ENCODE data around the gene COL8A2.

The COL8A2 gene

DNA sequence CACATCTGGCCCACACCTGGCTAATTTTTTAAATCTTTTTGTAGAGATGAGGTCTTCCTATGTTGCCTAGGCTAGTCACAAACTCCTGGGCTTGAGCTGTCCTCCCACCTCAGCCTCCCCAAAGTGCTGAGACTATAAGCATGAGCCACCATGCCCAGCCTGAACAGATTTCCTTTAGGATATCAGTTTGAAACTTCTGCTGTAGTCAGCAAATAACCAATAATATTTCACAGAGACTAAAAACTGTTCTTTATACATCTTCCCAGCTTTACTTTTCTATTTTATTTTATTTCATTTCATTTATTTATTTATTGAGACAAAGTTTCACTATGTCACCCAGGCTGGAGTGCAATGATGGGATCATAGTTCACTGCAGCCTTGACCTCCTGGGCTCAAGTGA lies 71.0 kb downstream of the COL8A2 start:
- no peak overlapping the region for H3K27ac ChIP-seq (ENCODE audit: low read depth, low read length, poor library complexity, severe bottlenecking)
- TF ChIP-seq, protein P1, sequence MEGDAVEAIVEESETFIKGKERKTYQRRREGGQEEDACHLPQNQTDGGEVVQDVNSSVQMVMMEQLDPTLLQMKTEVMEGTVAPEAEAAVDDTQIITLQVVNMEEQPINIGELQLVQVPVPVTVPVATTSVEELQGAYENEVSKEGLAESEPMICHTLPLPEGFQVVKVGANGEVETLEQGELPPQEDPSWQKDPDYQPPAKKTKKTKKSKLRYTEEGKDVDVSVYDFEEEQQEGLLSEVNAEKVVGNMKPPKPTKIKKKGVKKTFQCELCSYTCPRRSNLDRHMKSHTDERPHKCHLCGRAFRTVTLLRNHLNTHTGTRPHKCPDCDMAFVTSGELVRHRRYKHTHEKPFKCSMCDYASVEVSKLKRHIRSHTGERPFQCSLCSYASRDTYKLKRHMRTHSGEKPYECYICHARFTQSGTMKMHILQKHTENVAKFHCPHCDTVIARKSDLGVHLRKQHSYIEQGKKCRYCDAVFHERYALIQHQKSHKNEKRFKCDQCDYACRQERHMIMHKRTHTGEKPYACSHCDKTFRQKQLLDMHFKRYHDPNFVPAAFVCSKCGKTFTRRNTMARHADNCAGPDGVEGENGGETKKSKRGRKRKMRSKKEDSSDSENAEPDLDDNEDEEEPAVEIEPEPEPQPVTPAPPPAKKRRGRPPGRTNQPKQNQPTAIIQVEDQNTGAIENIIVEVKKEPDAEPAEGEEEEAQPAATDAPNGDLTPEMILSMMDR (IDR thresholded peaks at IDR 0.05; ENCODE audit: low read length): no peak
- no peak for TF ChIP-seq EZH2 (IDR thresholded peaks at IDR 0.05; ENCODE audit: borderline replicate concordance, low read length)
- H3K9me3 ChIP-seq (ENCODE audit: low read length): no peaks in the 10 kb centered on the region
- H3K4me1 ChIP-seq (ENCODE audit: insufficient read depth, low read length, severe bottlenecking): no peaks in the 10 kb centered on the region
- H2AFZ ChIP-seq (ENCODE audit: low read length): no peak overlapping the region
- H3K4me3 ChIP-seq (ENCODE audit: low read depth, low read length, poor library complexity, severe bottlenecking): no peak overlapping the region
- H3K79me2 ChIP-seq (ENCODE audit: insufficient read depth, low read length): no peaks in the 10 kb centered on the region
- H4K20me1 ChIP-seq (ENCODE audit: insufficient read depth, low read length): no peaks in the 10 kb centered on the region
- no peaks in the 10 kb centered on the region for H3F3A ChIP-seq (ENCODE audit: insufficient read depth, low read length)
- H3K27me3 ChIP-seq (ENCODE audit: insufficient read depth, low read length): no peaks in the 10 kb centered on the region
- no peaks in the 10 kb centered on the region for H3K9me2 ChIP-seq (ENCODE audit: low read depth, low read length)
- no peak overlapping the region for H3K9ac ChIP-seq (ENCODE audit: low read length)
- peaks cover 20% of the 10 kb centered on the region for H3K36me3 ChIP-seq (ENCODE audit: insufficient read depth, low read length)
- H3K4me2 ChIP-seq (ENCODE audit: low read length): no peak overlapping the region

GRCh38 chr1:36051821-36052220 lies 73.2 kb downstream of the COL8A2 start:
- no peaks in the 10 kb centered on the region for H3K79me2 ChIP-seq (ENCODE audit: insufficient read depth, low read length)
- peaks cover 2% of the 10 kb centered on the region; the same call in 1 of the 2 replicates for H3K9me3 ChIP-seq (ENCODE audit: low read length)
- H3K4me2 ChIP-seq (ENCODE audit: low read length): no peak overlapping the region
- H3K9me2 ChIP-seq (ENCODE audit: low read depth, low read length): no peaks in the 10 kb centered on the region
- no peak overlapping the region for H3K9ac ChIP-seq (ENCODE audit: low read length)
- no peaks in the 10 kb centered on the region for H4K20me1 ChIP-seq (ENCODE audit: insufficient read depth, low read length)
- H3K4me3 ChIP-seq (ENCODE audit: low read depth, low read length, poor library complexity, severe bottlenecking): no peak overlapping the region
- no peak overlapping the region for H3K27ac ChIP-seq (ENCODE audit: low read depth, low read length, poor library complexity, severe bottlenecking)
- no peak overlapping the region for H2AFZ ChIP-seq (ENCODE audit: low read length)
- TF ChIP-seq, protein P1 (IDR thresholded peaks at IDR 0.05; ENCODE audit: low read length): no peak
- no peak for TF ChIP-seq EZH2 (IDR thresholded peaks at IDR 0.05; ENCODE audit: borderline replicate concordance, low read length)
- H3F3A ChIP-seq (ENCODE audit: insufficient read depth, low read length): no peaks in the 10 kb centered on the region
- no peaks in the 10 kb centered on the region for H3K4me1 ChIP-seq (ENCODE audit: insufficient read depth, low read length, severe bottlenecking)
- no peaks in the 10 kb centered on the region for H3K27me3 ChIP-seq (ENCODE audit: insufficient read depth, low read length)
- H3K36me3 ChIP-seq (ENCODE audit: insufficient read depth, low read length): peaks cover 41% of the 10 kb centered on the region

Measured in OCI-LY1 (cell line).